DOHH2 (cell line): ENCODE data around the gene WAC.
"Not testable (repeated sequence)": the region's sequence is repeated elsewhere in the genome, so short reads cannot be mapped to it uniquely, and the experiment has no call there.

Source experiments
- H3F3A ChIP-seq: fragments of 200-600 bp; sonication (generic), shearing (Covaris generic); 2 replicates; pipeline ENCODE4 v1.6.0; 2016; ENCODE audit warnings: antibody characterized with exemption, mild to moderate bottlenecking; ENCODE audit not compliant: control insufficient read depth, insufficient read depth
- H3K27ac ChIP-seq: fragments of 200-600 bp; sonication (generic); 2 replicates; pipeline ENCODE4 v1.5.1; 2014; ENCODE audit warnings: low read depth, mild to moderate bottlenecking, low read length, moderate library complexity
- H3K27me3 ChIP-seq: fragments of 200-600 bp; sonication (generic); 2 replicates; pipeline ENCODE4 v1.6.1; 2014; ENCODE audit warnings: mild to moderate bottlenecking, low read length, mixed read lengths; ENCODE audit not compliant: control insufficient read depth
- H3K36me3 ChIP-seq: fragments of 200-600 bp; sonication (generic); 2 replicates; pipeline ENCODE4 v1.6.1; 2014; ENCODE audit warnings: mild to moderate bottlenecking, low read length, moderate library complexity, mixed read lengths; ENCODE audit not compliant: control insufficient read depth
- H3K4me1 ChIP-seq: fragments of 200-600 bp; sonication (generic); 2 replicates; pipeline ENCODE4 v1.6.1; 2014; ENCODE audit warnings: mild to moderate bottlenecking, low read length, mixed read lengths; ENCODE audit not compliant: control insufficient read depth
- H3K4me2 ChIP-seq: fragments of 200-600 bp; sonication (generic); 2 replicates; pipeline ENCODE4 v1.6.0; 2014; ENCODE audit warnings: mild to moderate bottlenecking, low read length, moderate library complexity
- H3K4me3 ChIP-seq: fragments of 200-600 bp; sonication (generic); 2 replicates; pipeline ENCODE4 v1.5.1; 2014; ENCODE audit warnings: mild to moderate bottlenecking, low read length, mixed read lengths
- H3K79me2 ChIP-seq: fragments of 200-600 bp; sonication (generic); 2 replicates; pipeline ENCODE4 v1.6.1; 2014; ENCODE audit warnings: mild to moderate bottlenecking, low read length, mixed read lengths; ENCODE audit not compliant: control insufficient read depth
- H3K9me2 ChIP-seq: fragments of 200-600 bp; sonication (generic); replicated peaks from 2 replicates; pipeline ENCODE4 v1.6.1; 2014; ENCODE audit warnings: mild to moderate bottlenecking, low read length, mixed read lengths; ENCODE audit not compliant: control insufficient read depth
- H3K9me3 ChIP-seq: fragments of 200-600 bp; sonication (generic); 2 replicates; pipeline ENCODE4 v1.6.1; 2014; ENCODE audit warnings: antibody characterized with exemption, low read length, mixed read lengths; ENCODE audit not compliant: control insufficient read depth, insufficient read depth
- H4K20me1 ChIP-seq: fragments of 200-600 bp; sonication (generic); 2 replicates; pipeline ENCODE4 v1.6.0; 2014; ENCODE audit warnings: low read depth, mild to moderate bottlenecking, antibody characterized with exemption, low read length, moderate library complexity; ENCODE audit not compliant: control insufficient read depth, insufficient read depth
- CTCF ChIP-seq: fragments of 200-600 bp; sonication (generic); IDR thresholded peaks from one replicate; pipeline ENCODE4 v1.5.1; 2014; ENCODE audit warnings: antibody characterized with exemption, mild to moderate bottlenecking, low read depth, low read length; ENCODE audit not compliant: poor library complexity, severe bottlenecking
- EZH2phosphoT487 ChIP-seq: fragments of 200-600 bp; sonication (generic); IDR thresholded peaks from 2 replicates; pipeline ENCODE4 v1.6.1; 2017; ENCODE audit warnings: borderline replicate concordance, mild to moderate bottlenecking, antibody characterized with exemption, low read length, moderate library complexity, mixed read lengths

WAC gene

GRCh38 chr10:28496017-28496416 lies 36.9 kb upstream of the WAC start:
- TF ChIP-seq EZH2phosphoT487 (no peak), CTCF (no peak)
- no peak overlapping the region for H3K27ac ChIP-seq
- no peaks in the 10 kb centered on the region for H3K36me3 ChIP-seq
- H3K4me2 ChIP-seq = no peak overlapping the region
- H3F3A ChIP-seq = no peaks in the 10 kb centered on the region
- no peak overlapping the region for H3K4me3 ChIP-seq
- H3K9me3 ChIP-seq = no peaks in the 10 kb centered on the region
- no peaks in the 10 kb centered on the region for H3K4me1 ChIP-seq
- H3K27me3 ChIP-seq = peaks cover 5% of the 10 kb centered on the region; the same call in 1 of the 2 replicates
- no peaks in the 10 kb centered on the region for H3K79me2 ChIP-seq
- no peaks in the 10 kb centered on the region for H4K20me1 ChIP-seq
- no peaks in the 10 kb centered on the region for H3K9me2 ChIP-seq

GRCh38 chr10:28496481-28496961 lies 36.4 kb upstream of the WAC start:
- Histone ChIP-seq H3K4me3 (no peak overlapping the region), H3K9me2 (no peaks in the 10 kb centered on the region), H4K20me1 (no peaks in the 10 kb centered on the region), H3K79me2 (no peaks in the 10 kb centered on the region), H3K36me3 (no peaks in the 10 kb centered on the region), H3K4me1 (no peaks in the 10 kb centered on the region), H3K27me3 (peaks cover 5% of the 10 kb centered on the region; the same call in 1 of the 2 replicates), H3K4me2 (no peak overlapping the region), H3K9me3 (no peaks in the 10 kb centered on the region), H3K27ac (no peak overlapping the region), H3F3A (no peaks in the 10 kb centered on the region)
- no peak for TF ChIP-seq CTCF

- Histone ChIP-seq H3K27me3 (peaks cover 5% of the 10 kb centered on the region; the same call in 1 of the 2 replicates), H3K27ac (no peak overlapping the region), H3K4me1 (no peaks in the 10 kb centered on the region), H4K20me1 (no peaks in the 10 kb centered on the region), H3K9me3 (no peaks in the 10 kb centered on the region), H3K4me2 (no peak overlapping the region), H3K79me2 (no peaks in the 10 kb centered on the region), H3K9me2 (no peaks in the 10 kb centered on the region), H3F3A (no peaks in the 10 kb centered on the region), H3K4me3 (no peak overlapping the region), H3K36me3 (no peaks in the 10 kb centered on the region)
- TF ChIP-seq CTCF = no peak
- no peak for TF ChIP-seq EZH2phosphoT487
Observed at GRCh38 chr10:28497313-28498126, 35.4 kb upstream of the WAC start.

- not testable (repeated sequence) for H3K4me2 ChIP-seq, H3F3A ChIP-seq, H3K27me3 ChIP-seq, H4K20me1 ChIP-seq, H3K27ac ChIP-seq, H3K9me3 ChIP-seq, H3K36me3 ChIP-seq, H3K79me2 ChIP-seq, H3K9me2 ChIP-seq, H3K4me1 ChIP-seq, H3K4me3 ChIP-seq
Observed at GRCh38 chr10:28500203-28500602, 32.7 kb upstream of the WAC start.
